MCF 10A (cell line): ENCODE results near the gene PCYOX1L. TPM values are rescaled to one million over a fixed set of nuclear protein-coding genes. Genes with fewer than 3 reads are reported as not detected.

Source experiments
- BruUV-seq: library from RNA; stranded (reverse); fragments of 400-500 nt; replicated peaks from 2 replicates; lab custom pipeline; 2021; lab: Mats Ljungman, UMichigan
- CTCF ChIA-PET: fragments of 300-600 bp; sonication (Branson Sonifier 250); formaldehyde crosslinking; extraction: SDS; loops from one replicate; lab custom pipeline; 2021; ENCODE audit warnings: antibody characterized with exemption, inconsistent platforms; lab: Yijun Ruan, JAX
- POLR2A ChIA-PET: fragments of 300-600, 350-650 bp; sonication (Branson Sonifier 250); formaldehyde crosslinking; extraction: SDS; loops from one replicate; lab custom pipeline; 2020; ENCODE audit warnings: antibody characterized with exemption, inconsistent platforms; lab: Yijun Ruan, JAX
- DNase-seq: peaks from one replicate; pipeline ENCODE4 v3.0.0-alpha.2; 2018; ENCODE audit not compliant: unreplicated experiment
- H3K27ac Mint-ChIP-seq: one replicate; pipeline ENCODE4 v1.8.0; 2022; ENCODE audit warnings: mild to moderate bottlenecking, low read depth, mixed read lengths; ENCODE audit not compliant: unreplicated experiment
- H3K27me3 Mint-ChIP-seq: one replicate; pipeline ENCODE4 v1.8.0; 2022; ENCODE audit warnings: mixed read lengths; ENCODE audit not compliant: insufficient read depth, unreplicated experiment
- H3K36me3 Mint-ChIP-seq: one replicate; pipeline ENCODE4 v1.8.0; 2022; ENCODE audit warnings: mild to moderate bottlenecking, moderate library complexity, mixed read lengths; ENCODE audit not compliant: insufficient read depth, unreplicated experiment
- H3K4me1 Mint-ChIP-seq: one replicate; pipeline ENCODE4 v1.8.0; 2022; ENCODE audit warnings: mixed read lengths; ENCODE audit not compliant: insufficient read depth, unreplicated experiment
- H3K4me3 Mint-ChIP-seq: one replicate; pipeline ENCODE4 v1.8.0; 2022; ENCODE audit warnings: mild to moderate bottlenecking, moderate library complexity, mixed read lengths; ENCODE audit not compliant: unreplicated experiment
- H3K9me3 Mint-ChIP-seq: one replicate; pipeline ENCODE4 v1.8.0; 2022; ENCODE audit warnings: mixed read lengths; ENCODE audit not compliant: unreplicated experiment
- CTCF ChIP-seq: fragments of 200-600 bp; IDR thresholded peaks from one replicate; pipeline ENCODE4 v1.8.0; 2022; ENCODE audit warnings: antibody characterized with exemption, mild to moderate bottlenecking; ENCODE audit not compliant: unreplicated experiment
- intact Hi-C: fragments of 100-400 bp; cut with micrococcal nuclease; formaldehyde crosslinking; loops from 2 replicates; pipeline ENCODE4 v1.14.1; 2022
- total RNA-seq: library from RNA; stranded (reverse); gene quantifications from 2 replicates; pipeline ENCODE4 v1.2.3, GENCODE V29; 2022

The PCYOX1L gene
- total RNA-seq, 1 experiment from 2014 or later = 7.7 TPM

GRCh38 chr5:149353911-149354310 is 3.9 kb upstream of the PCYOX1L start:
- no peaks in the 10 kb centered on the region for H3K9me3 Mint-ChIP-seq
- H3K4me3 Mint-ChIP-seq = no peak overlapping the region
- H3K27ac Mint-ChIP-seq = no peak overlapping the region
- H3K27me3 Mint-ChIP-seq = no peaks in the 10 kb centered on the region
- ChIA-PET CTCF (interaction anchor here (1.3 to 46.8 kb wide), 3 partner anchors 16 to 37 kb away, joined by 3 to 1231 read pairs (median 356); no protein-coding TSS in a partner anchor), POLR2A (interaction anchor here (1.3 to 8.5 kb wide), 3 partner anchors 10 to 33 kb away, joined by 6 to 134 read pairs (median 38); partner anchors contain the start of gene GRPEL2)
- no peak for DNase-seq
- TSS peak; percentile 1 for BruUV-seq
- TF ChIP-seq CTCF = no peak
- intact Hi-C loops = no loop called here
- peaks cover 66% of the 10 kb centered on the region for H3K36me3 Mint-ChIP-seq
- H3K4me1 Mint-ChIP-seq = peaks cover 10% of the 10 kb centered on the region

- no peak for DNase-seq
Observed at GRCh38 chr5:149355688-149356087, 2.2 kb upstream of the PCYOX1L start.

GRCh38 chr5:149356391-149356790 is 1.5 kb upstream of the PCYOX1L start:
- Mint-ChIP-seq H3K4me1 (peaks cover 12% of the 10 kb centered on the region), H3K27me3 (no peaks in the 10 kb centered on the region), H3K4me3 (no peak overlapping the region), H3K27ac (no peak overlapping the region), H3K36me3 (peaks cover 41% of the 10 kb centered on the region), H3K9me3 (no peaks in the 10 kb centered on the region)
- ChIA-PET CTCF (interaction anchor here (0.6 to 46.8 kb wide), 5 partner anchors 14 to 226 kb away, joined by 3 to 1231 read pairs (median 4); no protein-coding TSS in a partner anchor), POLR2A (interaction anchor here (0.6 to 8.5 kb wide), 4 partner anchors 12 to 77 kb away, joined by 3 to 134 read pairs (median 44); partner anchors contain the start of gene GRPEL2)
- intact Hi-C loops = loop anchor here (5.0 kb wide), 2 partner anchors 34 to 84 kb away; partner anchors contain the start of gene AFAP1L1
- no peak for TF ChIP-seq CTCF
- no TSS peak for BruUV-seq
- peak; percentile 16 for DNase-seq

More at GRCh38 chr5:149355688-149356087, 2.2 kb upstream of the PCYOX1L start:
- Mint-ChIP-seq H3K9me3 (no peaks in the 10 kb centered on the region), H3K36me3 (peaks cover 48% of the 10 kb centered on the region), H3K4me3 (no peak overlapping the region), H3K4me1 (peaks cover 12% of the 10 kb centered on the region), H3K27ac (no peak overlapping the region), H3K27me3 (no peaks in the 10 kb centered on the region)
- intact Hi-C loops = loop anchor here (5.0 kb wide), 2 partner anchors 33 to 83 kb away; partner anchors contain the start of gene AFAP1L1
- no peak for TF ChIP-seq CTCF
- BruUV-seq = no TSS peak
- POLR2A ChIA-PET = interaction anchor here (0.6 to 8.5 kb wide), 5 partner anchors 12 to 78 kb away, joined by 3 to 134 read pairs (median 38); partner anchors contain the start of gene GRPEL2
- CTCF ChIA-PET = interaction anchor here (0.6 to 46.8 kb wide), 7 partner anchors 11 to 861 kb away, joined by 3 to 1231 read pairs (median 3); partner anchors contain the start of gene GRPEL2

GRCh38 chr5:149358294-149358651 is 427 bp downstream of the PCYOX1L start:
- BruUV-seq = no TSS peak
- peaks cover 22% of the 10 kb centered on the region for H3K36me3 Mint-ChIP-seq
- CTCF ChIA-PET = interaction anchor here (0.5 to 46.8 kb wide), 11 partner anchors 11 to 260 kb away, joined by 3 to 1231 read pairs (median 4); partner anchors contain the start of gene GRPEL2
- POLR2A ChIA-PET = interaction anchor here (0.6 to 8.5 kb wide), 25 partner anchors 9 to 374 kb away, joined by 3 to 134 read pairs (median 3); partner anchors contain the start of genes ARHGEF37, CSNK1A1 and GRPEL2
- TF ChIP-seq CTCF = no peak
- H3K27me3 Mint-ChIP-seq = no peaks in the 10 kb centered on the region
- intact Hi-C loops = loop anchor here (5.0 kb wide), 2 partner anchors 36 to 86 kb away; partner anchors contain the start of gene AFAP1L1
- H3K4me1 Mint-ChIP-seq = peaks cover 12% of the 10 kb centered on the region
- H3K4me3 Mint-ChIP-seq = peak overlapping the region; percentile 82
- no peak overlapping the region for H3K27ac Mint-ChIP-seq
- no peak for DNase-seq
- H3K9me3 Mint-ChIP-seq = no peaks in the 10 kb centered on the region
